Parathyroid adenoma (tissue), 2 donors: ENCODE data around the gene ARHGAP24.

Experiments used
- H2AFZ ChIP-seq: fragments of 300-600 bp; sonication (generic); one replicate; pipeline ENCODE4 v1.7.0; 2017; ENCODE audit warnings: antibody characterized with exemption, mild to moderate bottlenecking
- H3K27ac ChIP-seq: fragments of 300-600 bp; sonication (generic); one replicate; pipeline ENCODE4 v1.7.0; 2017
- H3K27me3 ChIP-seq: fragments of 300-600 bp; sonication (generic); one replicate; pipeline ENCODE4 v1.7.0; 2017; ENCODE audit warnings: low read length; ENCODE audit not compliant: control insufficient read depth, insufficient read depth
- H3K36me3 ChIP-seq: fragments of 300-600 bp; sonication (generic); one replicate; pipeline ENCODE4 v1.7.0; 2017; ENCODE audit warnings: low read length; ENCODE audit not compliant: control insufficient read depth, insufficient read depth
- H3K4me1 ChIP-seq: fragments of 300-600 bp; sonication (generic); one replicate; pipeline ENCODE4 v1.7.0; 2017; ENCODE audit warnings: control low read depth
- H3K4me2 ChIP-seq: fragments of 300-600 bp; sonication (generic); one replicate; pipeline ENCODE4 v1.7.0; 2017; ENCODE audit warnings: low read length
- H3K4me3 ChIP-seq: fragments of 300-600 bp; sonication (generic); one replicate; pipeline ENCODE4 v1.7.0; 2017; ENCODE audit warnings: low read depth, low read length
- H3K79me2 ChIP-seq: fragments of 300-600 bp; sonication (generic); one replicate; pipeline ENCODE4 v1.7.0; 2017; ENCODE audit warnings: control low read depth
- H3K9ac ChIP-seq: fragments of 300-600 bp; sonication (generic); one replicate; pipeline ENCODE4 v1.7.0; 2017; ENCODE audit warnings: mild to moderate bottlenecking
- H3K9me3 ChIP-seq: fragments of 300-600 bp; sonication (generic); one replicate; pipeline ENCODE4 v1.7.0; 2017; ENCODE audit warnings: low read length; ENCODE audit not compliant: control insufficient read depth
- TF ChIP-seq, protein P1 (sequence below): fragments of 300-600 bp; sonication (generic); IDR thresholded peaks from one replicate; pipeline ENCODE4 v1.7.0; 2017; ENCODE audit warnings: antibody characterized with exemption, mild to moderate bottlenecking
- donor health status: primary hyperparathyroidism.

Gene ARHGAP24

DNA sequence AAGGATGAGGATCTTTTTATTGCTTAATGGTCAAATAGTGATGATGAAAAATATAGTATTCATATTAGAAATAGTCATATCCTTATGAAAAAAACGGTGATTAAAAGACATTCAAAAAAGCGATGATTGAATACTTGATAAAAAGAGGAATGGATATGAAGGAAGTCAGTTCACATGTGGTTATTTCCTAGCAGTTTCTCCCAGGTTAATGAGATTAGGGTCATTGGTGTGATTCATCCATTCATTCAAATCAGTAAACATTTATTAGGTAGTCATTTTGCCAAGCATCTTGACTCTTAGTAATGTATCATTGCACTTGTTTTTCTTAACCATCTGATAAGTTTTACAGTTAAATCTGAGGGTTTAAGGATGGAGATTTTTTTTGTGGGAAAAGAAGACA lies 294.1 kb downstream of the ARHGAP24 start:
- no peaks in the 10 kb centered on the region for H3K27me3 ChIP-seq
- H3K27ac ChIP-seq: no peak overlapping the region
- H3K36me3 ChIP-seq: no peaks in the 10 kb centered on the region
- TF ChIP-seq, protein P1, sequence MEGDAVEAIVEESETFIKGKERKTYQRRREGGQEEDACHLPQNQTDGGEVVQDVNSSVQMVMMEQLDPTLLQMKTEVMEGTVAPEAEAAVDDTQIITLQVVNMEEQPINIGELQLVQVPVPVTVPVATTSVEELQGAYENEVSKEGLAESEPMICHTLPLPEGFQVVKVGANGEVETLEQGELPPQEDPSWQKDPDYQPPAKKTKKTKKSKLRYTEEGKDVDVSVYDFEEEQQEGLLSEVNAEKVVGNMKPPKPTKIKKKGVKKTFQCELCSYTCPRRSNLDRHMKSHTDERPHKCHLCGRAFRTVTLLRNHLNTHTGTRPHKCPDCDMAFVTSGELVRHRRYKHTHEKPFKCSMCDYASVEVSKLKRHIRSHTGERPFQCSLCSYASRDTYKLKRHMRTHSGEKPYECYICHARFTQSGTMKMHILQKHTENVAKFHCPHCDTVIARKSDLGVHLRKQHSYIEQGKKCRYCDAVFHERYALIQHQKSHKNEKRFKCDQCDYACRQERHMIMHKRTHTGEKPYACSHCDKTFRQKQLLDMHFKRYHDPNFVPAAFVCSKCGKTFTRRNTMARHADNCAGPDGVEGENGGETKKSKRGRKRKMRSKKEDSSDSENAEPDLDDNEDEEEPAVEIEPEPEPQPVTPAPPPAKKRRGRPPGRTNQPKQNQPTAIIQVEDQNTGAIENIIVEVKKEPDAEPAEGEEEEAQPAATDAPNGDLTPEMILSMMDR: no peak
- no peak overlapping the region for H3K9ac ChIP-seq
- H3K4me2 ChIP-seq: no peak overlapping the region
- no peaks in the 10 kb centered on the region for H3K4me1 ChIP-seq
- H2AFZ ChIP-seq: no peak overlapping the region
- H3K4me3 ChIP-seq: no peak overlapping the region
- no peaks in the 10 kb centered on the region for H3K9me3 ChIP-seq
- no peaks in the 10 kb centered on the region for H3K79me2 ChIP-seq

DNA sequence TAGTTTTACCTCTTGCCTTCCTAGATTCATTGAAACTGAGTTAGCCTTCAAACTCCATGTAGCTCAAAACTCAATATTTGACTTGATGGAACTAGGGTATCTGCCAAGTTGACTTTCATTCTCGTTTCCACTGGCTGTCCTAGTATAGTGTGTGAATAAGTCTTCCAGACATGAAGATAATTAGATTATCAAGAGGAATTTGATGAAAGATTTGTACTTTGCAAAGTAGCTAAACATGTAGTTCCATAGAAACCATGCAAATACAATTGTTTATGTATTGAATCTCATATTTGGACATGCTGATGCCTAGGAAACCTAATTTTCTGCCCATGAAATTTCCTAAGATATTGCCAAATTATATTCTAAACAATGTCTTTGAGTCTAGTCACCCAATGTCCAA lies 297.5 kb downstream of the ARHGAP24 start:
- no peak overlapping the region for H2AFZ ChIP-seq
- no peaks in the 10 kb centered on the region for H3K27me3 ChIP-seq
- H3K4me2 ChIP-seq: no peak overlapping the region
- TF ChIP-seq, protein P1: no peak
- no peaks in the 10 kb centered on the region for H3K79me2 ChIP-seq
- H3K36me3 ChIP-seq: no peaks in the 10 kb centered on the region
- no peak overlapping the region for H3K27ac ChIP-seq
- H3K9me3 ChIP-seq: no peaks in the 10 kb centered on the region
- peaks cover 3% of the 10 kb centered on the region for H3K4me1 ChIP-seq
- no peak overlapping the region for H3K4me3 ChIP-seq
- no peak overlapping the region for H3K9ac ChIP-seq

DNA sequence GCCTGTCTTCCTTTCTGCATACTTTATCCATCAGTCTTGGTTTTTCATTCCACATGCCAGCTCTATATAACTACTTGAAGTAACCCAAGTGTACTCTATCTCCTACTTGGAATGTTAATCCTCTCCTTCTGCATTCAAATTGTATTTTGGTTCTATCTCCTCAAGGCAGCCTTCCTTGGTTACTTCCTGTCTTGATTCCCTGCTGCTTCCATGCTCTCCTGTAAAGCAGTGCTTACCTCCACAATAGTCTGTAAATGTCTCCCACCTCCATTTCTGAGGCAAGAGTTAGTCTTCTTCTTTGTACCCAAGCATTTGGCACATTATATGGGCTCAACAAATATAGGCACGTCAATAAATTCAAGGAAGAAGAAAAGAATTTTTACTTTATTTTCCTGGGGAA lies 298.4 kb downstream of the ARHGAP24 start:
- Histone ChIP-seq H3K9me3 (no peaks in the 10 kb centered on the region), H2AFZ (no peak overlapping the region), H3K4me2 (no peak overlapping the region), H3K27ac (no peak overlapping the region), H3K4me3 (no peak overlapping the region), H3K4me1 (peaks cover 3% of the 10 kb centered on the region), H3K9ac (no peak overlapping the region), H3K79me2 (no peaks in the 10 kb centered on the region), H3K36me3 (no peaks in the 10 kb centered on the region), H3K27me3 (no peaks in the 10 kb centered on the region)
- TF ChIP-seq, protein P1: no peak

DNA sequence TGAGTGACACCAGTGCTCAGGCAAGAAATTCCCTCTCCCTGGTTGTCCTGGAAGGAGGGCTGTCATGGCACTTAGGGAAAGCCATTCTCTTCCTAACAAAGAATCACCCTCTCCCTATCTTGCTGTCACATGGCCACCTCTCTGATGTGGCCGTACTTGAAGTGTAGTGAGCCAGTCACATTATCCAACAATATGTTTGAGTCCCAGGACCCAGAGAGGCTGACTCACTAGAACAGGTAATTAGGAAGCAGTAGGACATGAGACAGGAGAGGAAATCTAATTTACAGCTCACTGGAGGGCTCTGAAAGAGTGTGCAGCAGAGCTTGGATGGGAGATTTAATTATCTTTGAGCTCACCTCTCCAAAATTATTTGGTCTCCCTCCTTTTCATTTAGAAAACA lies 299.1 kb downstream of the ARHGAP24 start:
- no peak overlapping the region for H3K4me3 ChIP-seq
- H3K36me3 ChIP-seq: no peaks in the 10 kb centered on the region
- TF ChIP-seq, protein P1: no peak
- no peaks in the 10 kb centered on the region for H3K27me3 ChIP-seq
- H3K9me3 ChIP-seq: no peaks in the 10 kb centered on the region
- no peak overlapping the region for H3K27ac ChIP-seq
- H3K9ac ChIP-seq: no peak overlapping the region
- H2AFZ ChIP-seq: no peak overlapping the region
- H3K4me1 ChIP-seq: peaks cover 3% of the 10 kb centered on the region
- H3K4me2 ChIP-seq: no peak overlapping the region
- H3K79me2 ChIP-seq: no peaks in the 10 kb centered on the region

DNA sequence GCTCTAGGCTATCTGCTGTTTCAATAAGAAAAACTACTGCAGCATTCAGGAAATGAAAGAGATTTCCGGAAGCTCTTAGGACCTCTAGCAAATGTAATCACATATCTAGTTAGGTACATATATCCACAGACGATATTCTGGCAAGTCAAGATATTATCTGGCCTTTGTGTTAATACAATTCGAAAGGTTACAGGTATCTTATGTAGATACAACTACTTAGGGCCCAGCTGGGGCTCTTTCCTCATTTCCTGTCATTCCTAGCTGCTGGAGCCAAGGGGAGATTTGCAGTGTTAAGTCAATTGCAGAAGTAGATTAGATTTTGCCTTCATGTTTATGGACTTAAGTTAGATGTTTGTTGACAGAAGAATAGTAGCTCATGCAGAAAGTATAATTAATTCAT lies 299.5 kb downstream of the ARHGAP24 start:
- no peaks in the 10 kb centered on the region for H3K79me2 ChIP-seq
- H3K4me3 ChIP-seq: no peak overlapping the region
- no peak overlapping the region for H3K4me2 ChIP-seq
- no peaks in the 10 kb centered on the region for H3K9me3 ChIP-seq
- H3K36me3 ChIP-seq: no peaks in the 10 kb centered on the region
- H3K27ac ChIP-seq: no peak overlapping the region
- H3K27me3 ChIP-seq: no peaks in the 10 kb centered on the region
- no peak overlapping the region for H3K9ac ChIP-seq
- H3K4me1 ChIP-seq: peaks cover 3% of the 10 kb centered on the region
- H2AFZ ChIP-seq: no peak overlapping the region
- TF ChIP-seq, protein P1: no peak
